Brain pericyte (primary cell): Measurements from ENCODE around the gene USP38.
"Not testable (repeated sequence)": the region's sequence is repeated elsewhere in the genome, so short reads cannot be mapped to it uniquely, and the experiment has no call there.

Source experiments
- DNase-seq: peaks from one replicate; pipeline ENCODE4 v3.0.0-alpha.2; 2012; ENCODE audit warnings: low read depth, low spot score

USP38 gene

GRCh38 chr4:143203577-143203976, 18.9 kb downstream of the USP38 start:
- no peak for DNase-seq

DNA sequence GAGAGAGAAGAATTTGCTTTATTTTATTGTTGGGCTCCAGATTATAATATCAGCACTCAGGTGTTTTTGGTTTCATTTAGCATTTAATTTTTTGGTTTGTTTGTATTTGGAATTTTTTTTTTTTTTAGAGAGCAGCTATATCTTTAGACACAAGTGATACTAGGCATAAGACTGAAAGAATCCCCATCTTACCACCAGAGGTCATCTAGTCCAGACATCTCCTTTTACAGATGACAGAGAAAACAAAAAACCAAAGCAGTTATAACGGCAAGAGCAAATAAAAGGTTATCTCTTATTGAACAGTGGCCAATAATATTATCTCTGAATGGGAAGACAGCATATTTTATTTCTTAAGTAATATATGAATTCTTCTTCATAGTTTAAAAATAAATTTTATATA, 22.8 kb downstream of the USP38 start:
- DNase-seq, result no peak

DNA sequence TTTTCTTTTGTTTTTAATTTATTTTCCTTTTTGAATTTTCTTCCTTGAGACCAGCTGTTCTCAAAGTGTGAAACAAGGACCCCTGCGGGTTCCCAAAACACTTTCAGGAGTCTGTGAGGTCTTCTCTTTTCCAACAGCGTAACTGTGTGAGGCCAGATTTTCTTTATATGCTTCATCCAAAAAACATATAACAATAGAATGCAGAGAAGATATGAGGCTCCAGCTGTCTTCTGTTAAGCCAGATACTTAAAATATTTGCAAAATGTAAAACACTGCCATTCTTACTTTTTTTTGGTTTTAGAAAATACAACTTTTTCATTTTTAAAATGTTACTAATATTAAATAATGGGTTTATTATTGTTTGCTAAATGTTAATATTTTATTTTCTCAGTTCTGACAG, 27.8 kb downstream of the USP38 start:
- DNase-seq, result no peak

DNA sequence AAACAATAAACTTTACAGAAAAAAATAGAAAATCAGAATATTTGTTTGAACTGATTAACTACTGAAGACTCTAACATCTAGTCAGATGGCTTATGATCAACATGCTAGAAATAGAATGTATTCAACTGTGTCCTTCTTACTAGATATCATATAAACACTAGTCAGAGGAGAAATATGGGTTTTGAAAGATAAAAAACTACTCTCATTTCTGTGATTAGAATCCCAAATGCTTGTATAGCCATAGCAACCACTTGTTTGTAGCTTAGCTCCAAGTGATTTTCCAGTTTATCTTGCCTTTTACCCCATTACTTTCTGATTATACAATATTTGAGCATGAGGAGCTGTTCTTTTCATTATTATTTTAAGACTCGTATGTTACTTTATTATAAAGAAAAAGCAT, 31.2 kb downstream of the USP38 start:
- DNase-seq, result no peak

GRCh38 chr4:143224255-143224654, 39.5 kb downstream of the USP38 start:
- no peak for DNase-seq

- no peak for DNase-seq
These were observed 40.5 kb downstream of the USP38 start for GRCh38 chr4:143225167-143225566.

DNA sequence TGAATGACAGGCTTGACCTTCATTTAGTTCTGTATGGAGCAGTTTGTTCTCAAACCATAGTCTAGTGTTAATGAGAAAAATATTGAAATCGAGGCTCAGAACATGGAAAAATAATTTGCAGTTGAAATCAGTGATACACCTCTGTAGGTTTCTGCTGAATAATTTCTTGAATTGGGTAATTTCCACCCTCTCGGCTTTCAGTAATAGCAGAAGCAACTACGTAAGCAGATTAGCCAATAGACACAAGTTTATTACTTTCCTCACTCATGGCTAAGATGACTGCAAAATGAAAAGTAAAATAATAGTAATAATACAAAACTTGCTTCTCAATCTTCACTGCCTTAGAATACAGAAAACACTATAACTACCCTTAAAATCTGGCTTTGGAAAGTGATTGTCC, 46.0 kb downstream of the USP38 start:
- no peak for DNase-seq

- DNase-seq, result no peak
These were observed 47.6 kb downstream of the USP38 start for GRCh38 chr4:143232277-143232676.

DNA sequence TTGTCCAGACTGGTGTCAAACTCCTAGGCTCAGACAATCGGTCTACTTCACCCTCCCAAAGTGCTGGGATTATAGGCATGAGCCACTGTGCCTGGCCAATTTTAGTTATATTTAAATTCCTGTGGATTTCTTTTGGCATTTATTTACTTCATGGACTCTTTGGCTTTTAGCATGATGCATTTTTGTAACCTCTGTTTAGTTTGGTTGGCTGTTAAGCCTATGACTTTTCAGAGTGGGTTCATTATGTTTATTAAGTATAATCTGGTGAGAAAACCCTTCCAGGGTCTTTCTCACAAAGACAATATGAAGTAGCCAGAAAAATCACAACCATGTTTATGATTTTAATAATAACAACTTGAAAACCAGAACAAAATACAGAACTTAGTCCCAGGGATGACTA, 49.4 kb downstream of the USP38 start:
- no peak for DNase-seq

GRCh38 chr4:143237195-143237594, 52.5 kb downstream of the USP38 start:
- DNase-seq, result not testable (repeated sequence)

GRCh38 chr4:143240939-143241679, 56.4 kb downstream of the USP38 start:
- DNase-seq, result no peak

- DNase-seq, result no peak
These were observed 57.2 kb downstream of the USP38 start for GRCh38 chr4:143241892-143242291.

GRCh38 chr4:143243041-143243440, 58.3 kb downstream of the USP38 start:
- no peak for DNase-seq

DNA sequence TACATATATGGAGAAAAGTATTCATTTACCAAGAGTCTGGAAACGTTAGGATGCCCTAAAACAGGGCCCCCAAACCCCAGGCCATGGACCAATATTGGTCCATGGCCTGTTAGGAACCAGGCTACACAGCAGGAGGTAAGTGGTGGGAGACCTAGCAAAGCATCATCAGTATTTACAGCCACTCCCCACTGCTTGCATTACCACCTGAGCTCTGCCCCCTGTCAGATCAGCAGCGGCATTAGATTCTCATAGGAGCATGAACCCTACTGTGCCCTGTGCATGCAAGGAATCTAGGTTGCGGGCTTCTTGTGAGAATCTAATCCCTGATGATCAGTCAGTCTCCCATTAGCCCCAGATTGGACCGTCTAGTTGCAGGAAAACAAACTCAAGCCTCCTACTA, 62.3 kb downstream of the USP38 start:
- no peak for DNase-seq

DNA sequence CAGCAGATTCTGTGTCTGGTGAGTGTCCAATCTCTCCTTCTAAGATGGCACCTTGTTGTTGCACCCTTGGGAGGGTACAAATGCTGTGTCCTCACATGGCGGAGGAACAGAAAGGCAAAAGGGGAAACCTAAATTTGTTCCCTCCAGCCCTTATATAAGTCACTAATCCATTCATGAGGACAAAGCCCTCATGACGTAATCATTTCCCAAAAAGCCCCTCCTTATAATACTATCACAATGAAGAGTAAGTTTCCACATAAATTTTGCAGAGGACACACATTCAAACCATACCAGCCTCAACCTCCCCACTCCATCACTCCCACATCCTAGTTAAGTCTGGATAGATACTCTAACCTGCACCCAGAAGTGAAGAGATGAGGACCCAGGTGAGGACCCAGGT, 63.1 kb downstream of the USP38 start:
- DNase-seq, result no peak

DNA sequence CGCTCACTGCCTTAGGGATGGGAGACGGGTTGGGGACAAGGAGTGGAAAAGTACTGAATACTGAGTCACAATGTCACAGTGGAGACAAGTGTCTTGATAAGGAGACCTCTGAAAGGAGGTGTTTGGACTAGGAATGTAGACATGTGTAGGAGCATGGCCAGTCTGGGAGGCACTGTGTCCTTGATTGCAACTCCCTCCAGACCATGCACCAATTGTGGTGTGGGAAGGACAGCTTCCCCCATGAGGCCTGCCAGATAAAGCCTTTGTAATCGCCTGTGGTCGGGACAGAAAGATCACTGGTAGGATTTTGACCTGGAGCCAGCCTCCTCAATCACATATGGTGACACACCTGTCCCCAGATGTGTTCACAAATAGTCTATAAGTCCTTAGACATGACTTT, 64.1 kb downstream of the USP38 start:
- DNase-seq, result no peak

DNA sequence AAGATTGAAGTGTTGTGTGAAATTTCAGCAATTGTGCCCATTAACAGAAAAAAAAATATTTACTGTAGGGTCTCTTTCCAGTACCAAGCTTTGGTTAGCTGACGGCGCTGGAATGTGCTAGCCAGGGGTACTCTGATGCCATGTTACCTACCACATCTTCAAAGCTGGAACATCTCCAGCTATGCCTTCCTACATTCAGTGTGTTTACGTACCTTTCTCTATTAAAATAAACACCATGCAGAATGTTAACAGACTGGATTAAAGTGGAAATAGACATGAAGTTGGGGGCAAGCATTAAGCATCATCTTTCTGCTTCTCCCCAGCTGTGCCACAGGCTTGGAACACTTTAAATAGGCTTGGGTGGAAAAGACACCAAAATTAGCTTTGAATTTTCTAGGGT, 65.9 kb downstream of the USP38 start:
- no peak for DNase-seq

- no peak for DNase-seq
These were observed 66.6 kb downstream of the USP38 start for GRCh38 chr4:143251348-143251747.

- DNase-seq, result no peak
These were observed 67.1 kb downstream of the USP38 start for GRCh38 chr4:143251779-143252178.

GRCh38 chr4:143252478-143252877, 67.8 kb downstream of the USP38 start:
- no peak for DNase-seq

- no peak for DNase-seq
These were observed 68.4 kb downstream of the USP38 start for GRCh38 chr4:143253166-143253565.

DNA sequence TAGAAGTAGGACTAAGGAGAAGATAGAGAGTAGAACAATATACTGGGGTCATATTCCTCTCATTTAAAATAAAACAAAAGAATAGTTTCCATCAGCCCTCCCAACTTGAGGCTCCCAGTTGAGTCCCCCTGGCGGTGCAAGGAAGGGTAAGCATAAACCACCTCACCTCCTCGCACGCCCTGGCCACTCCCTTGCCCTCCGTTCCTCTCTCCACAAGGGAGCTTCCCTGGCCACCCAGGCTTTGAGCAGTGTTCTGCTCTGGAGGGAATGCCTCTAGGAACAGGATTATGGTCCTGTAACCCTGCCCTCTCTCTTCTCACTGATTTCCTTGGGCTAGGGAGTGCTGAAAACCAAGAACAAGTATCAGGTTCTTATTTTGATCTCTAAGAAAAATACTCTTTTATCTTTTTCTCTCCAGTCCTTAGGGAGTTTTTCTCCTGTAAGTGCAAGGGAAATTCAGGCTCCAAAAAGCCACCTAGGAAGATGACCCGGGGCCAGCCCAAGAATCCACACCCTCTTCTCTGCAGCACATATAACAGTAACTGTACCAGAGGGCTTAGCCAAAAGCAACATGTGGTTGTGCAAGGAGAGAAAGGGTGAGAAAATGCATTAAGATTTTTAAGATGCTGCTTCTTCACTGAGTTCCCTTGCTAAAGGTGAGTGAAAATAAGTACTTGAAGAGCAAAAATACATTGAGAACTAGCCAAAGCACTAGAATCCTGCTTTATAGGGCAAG, 69.9 kb downstream of the USP38 start:
- no peak for DNase-seq

- DNase-seq, result no peak
These were observed 71.7 kb downstream of the USP38 start for GRCh38 chr4:143256456-143256855.
